HG02981 (cell line): Measurements from ENCODE around the gene SNW1.
A peak's percentile ranks its signal among the peaks of the same experiment; 100 is the strongest.
"Not testable (repeated sequence)": the region's sequence is repeated elsewhere in the genome, so short reads cannot be mapped to it uniquely, and the experiment has no call there.

Experiments
- ATAC-seq: cut with Tn5 transposase; IDR thresholded peaks from one replicate; pipeline ENCODE4 v1.9.1; 2021; ENCODE audit warnings: mild to moderate bottlenecking, moderate library complexity; ENCODE audit not compliant: unreplicated experiment

Gene SNW1

GRCh38 chr14:77752799-77753516 lies 8.0 kb downstream of the SNW1 start:
- no peak for ATAC-seq

DNA sequence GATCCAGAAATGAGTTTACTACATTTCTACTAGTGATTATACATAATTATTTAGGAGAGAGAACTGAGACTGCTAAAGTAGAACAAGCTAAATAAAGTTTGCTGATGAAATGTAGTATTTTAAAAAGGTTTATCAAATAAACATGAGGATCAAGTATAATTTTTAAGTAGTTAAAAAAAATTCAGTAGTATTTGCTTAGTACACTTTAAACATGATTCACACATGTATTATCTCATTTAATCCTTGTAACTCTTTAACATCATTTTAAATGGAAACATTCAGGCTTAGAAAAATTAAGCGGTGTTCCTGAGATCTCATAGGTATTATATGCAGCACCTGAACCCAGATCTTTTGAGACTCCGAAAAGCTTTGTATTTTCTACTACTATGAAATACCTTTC lies 8.7 kb downstream of the SNW1 start:
- no peak for ATAC-seq

DNA sequence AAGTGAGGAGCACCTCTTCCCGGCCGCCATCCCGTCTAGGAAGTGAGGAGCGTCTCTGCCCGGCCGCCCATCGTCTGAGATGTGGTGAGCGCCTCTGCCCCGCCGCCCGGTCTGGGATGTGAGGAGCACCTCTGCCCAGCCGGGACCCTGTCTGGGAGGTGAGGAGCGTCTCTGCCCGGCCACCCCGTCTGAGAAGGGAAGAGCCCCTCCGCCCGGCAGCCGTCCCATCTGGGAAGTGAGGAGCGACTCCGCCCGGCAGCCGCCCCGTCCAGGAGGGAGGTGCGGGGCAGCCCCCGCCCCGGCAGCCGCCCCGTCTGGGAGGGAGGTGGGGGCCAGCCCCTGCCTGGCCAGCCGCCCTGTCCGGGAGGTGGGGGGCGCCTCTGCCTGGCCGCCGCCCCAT lies 13.5 kb downstream of the SNW1 start:
- ATAC-seq = not testable (repeated sequence)

DNA sequence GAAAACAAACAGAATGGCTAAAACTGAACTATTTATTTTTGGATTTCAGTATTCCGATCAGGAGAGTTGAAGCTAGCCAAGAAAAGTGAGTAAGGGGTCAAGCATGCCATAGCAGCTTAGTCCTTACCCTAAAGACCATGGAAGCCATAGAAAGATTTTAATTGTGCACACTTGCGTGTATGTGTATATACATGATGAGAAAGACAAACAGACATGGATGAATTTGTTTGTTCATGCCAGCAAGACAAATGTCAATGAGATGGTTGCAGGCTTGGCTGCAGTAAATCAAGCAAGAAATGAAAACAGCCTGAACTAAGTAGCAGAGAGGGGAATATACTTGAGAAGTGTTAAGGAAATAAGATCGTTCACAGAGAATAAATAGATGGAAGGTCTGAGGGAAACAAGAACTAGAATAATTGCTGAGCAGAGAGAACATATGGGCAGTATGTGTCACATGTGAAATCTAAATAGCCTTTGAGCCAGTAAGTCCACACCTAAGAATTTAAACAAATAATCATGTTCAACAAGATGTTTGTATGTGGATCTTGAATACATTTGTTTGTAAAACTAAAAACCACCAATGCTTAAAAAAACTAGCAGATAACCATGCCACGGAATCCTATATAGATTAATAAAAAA lies 14.8 kb downstream of the SNW1 start:
- no peak for ATAC-seq

GRCh38 chr14:77741438-77741837 lies 19.5 kb downstream of the SNW1 start:
- no peak for ATAC-seq

GRCh38 chr14:77738559-77739250 lies 22.3 kb downstream of the SNW1 start:
- ATAC-seq = no peak

- ATAC-seq = no peak
Measured at GRCh38 chr14:77730976-77731497, 29.9 kb downstream of the SNW1 start.

GRCh38 chr14:77722301-77722700 lies 38.7 kb downstream of the SNW1 start:
- ATAC-seq = no peak

GRCh38 chr14:77721437-77721836 lies 39.5 kb downstream of the SNW1 start:
- no peak for ATAC-seq

- no peak for ATAC-seq
Measured at GRCh38 chr14:77717608-77718305, 43.2 kb downstream of the SNW1 start.

DNA sequence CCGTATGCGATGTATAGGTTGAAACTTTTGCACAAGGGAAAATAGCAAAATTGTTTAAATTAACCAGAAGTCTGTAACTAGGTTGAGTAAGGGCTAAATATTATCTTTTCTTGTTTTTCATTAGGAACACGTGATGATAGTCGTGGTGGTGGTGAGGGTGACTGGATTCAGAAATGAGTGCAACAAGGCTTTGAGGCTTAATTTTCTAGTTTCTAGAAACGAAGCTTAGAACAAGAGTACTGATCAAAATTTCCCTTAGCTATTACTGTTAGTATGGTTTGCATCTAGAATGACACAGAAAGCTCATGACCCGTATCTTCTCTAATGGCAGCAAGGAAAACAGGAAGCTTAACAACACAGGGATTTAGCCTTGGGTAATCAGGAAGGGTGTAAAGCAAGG lies 46.0 kb downstream of the SNW1 start:
- no peak for ATAC-seq

DNA sequence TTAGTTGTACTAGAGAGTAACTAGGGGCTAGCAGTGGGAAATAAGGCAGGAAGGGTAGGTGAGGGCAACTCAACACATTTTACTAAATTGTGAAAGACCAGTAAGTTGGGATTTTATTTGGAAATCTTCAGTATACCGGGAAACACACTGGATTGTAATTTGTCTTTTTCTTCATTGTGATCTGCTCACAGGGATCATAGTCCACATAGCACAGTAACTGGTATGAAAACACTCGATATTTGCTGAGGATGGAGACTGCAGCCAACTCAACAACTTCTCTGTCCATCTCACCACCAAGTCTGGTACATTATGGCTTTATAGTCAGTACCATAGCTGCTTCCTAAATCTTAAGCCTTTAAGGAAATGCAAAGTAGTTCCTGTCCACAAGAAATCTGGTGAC lies 50.6 kb downstream of the SNW1 start:
- no peak for ATAC-seq

DNA sequence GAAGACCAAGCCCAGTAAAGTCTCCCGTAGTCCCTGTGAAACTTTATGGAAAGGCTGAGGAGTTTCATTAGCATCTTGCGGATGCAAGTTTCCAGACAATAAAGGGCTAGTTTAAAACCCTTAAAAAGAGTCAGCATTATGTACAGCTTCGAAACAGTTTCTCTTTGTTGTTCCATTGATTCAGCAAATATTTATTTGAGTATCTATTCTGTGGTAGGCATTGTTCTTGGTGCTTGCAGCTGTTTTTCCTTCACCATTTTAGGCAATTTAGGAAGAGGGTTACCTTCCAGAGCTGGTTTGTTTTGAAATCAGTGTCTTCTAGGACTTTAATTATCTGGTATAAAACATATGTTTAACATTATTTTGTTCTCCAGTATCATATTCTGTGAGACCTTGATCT lies 51.5 kb downstream of the SNW1 start:
- ATAC-seq = no peak

GRCh38 chr14:77708749-77709148 lies 52.2 kb downstream of the SNW1 start:
- ATAC-seq = no peak

DNA sequence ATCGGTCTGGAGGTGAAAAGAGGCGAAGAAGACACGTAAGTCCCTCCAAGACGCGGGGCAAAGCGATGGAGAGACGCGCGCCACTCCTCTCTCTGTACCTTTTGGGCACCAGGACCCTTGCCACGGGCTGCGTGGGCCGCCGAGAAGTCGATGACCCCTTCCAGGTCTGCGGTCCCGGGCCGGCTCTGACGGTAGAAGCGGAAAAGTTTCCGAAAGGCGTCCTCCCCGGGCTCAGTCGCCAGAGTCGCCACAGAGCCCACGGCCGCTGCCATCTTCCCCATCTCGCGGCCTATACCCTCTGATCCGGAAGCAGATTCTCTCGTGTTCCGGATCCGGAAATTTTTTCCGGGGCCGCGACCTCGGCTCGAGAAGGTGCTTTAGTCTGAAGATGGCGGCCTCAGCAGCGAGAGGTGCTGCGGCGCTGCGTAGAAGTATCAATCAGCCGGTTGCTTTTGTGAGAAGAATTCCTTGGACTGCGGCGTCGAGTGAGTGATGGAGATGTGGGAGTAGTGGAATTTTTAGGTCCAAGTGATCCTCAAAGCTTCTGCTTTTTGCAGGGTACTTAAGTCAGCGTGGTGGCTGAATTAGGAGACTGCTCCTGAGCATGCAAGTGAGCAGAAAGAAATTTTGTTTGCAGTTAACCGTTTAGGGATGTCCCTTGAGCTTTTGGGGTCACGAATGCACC lies 53.1 kb downstream of the SNW1 start, which contains the start of the genes ALKBH1 and SLIRP:
Gene ALKBH1 (minus strand): TSS at position 300 of the 685 bp plus-strand sequence. CDS start 19 bp downstream, at position 281.
Gene SLIRP (plus strand): TSS at position 380 of the 685 bp plus-strand sequence. CDS start 9 bp downstream, at position 389.
- peak; percentile 96 for ATAC-seq

DNA sequence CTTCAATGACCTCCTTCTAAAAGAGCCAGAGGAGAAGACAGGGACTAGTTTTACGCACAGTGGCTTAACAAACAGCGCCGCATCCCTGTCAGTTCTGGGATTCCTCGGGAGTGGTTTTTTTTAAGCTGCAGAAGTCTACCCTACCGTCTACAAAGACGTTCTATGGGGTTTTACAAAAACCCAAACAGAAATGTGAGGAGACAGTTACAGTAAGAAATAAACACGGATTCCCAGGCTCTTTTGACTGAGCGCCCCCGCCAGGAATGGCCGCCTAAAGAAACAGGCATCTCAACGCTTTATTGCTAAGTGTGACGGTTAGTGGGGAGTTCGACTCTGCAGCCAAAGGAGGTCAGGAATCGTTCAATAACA lies 53.6 kb downstream of the SNW1 start:
- peak; percentile 21 for ATAC-seq

DNA sequence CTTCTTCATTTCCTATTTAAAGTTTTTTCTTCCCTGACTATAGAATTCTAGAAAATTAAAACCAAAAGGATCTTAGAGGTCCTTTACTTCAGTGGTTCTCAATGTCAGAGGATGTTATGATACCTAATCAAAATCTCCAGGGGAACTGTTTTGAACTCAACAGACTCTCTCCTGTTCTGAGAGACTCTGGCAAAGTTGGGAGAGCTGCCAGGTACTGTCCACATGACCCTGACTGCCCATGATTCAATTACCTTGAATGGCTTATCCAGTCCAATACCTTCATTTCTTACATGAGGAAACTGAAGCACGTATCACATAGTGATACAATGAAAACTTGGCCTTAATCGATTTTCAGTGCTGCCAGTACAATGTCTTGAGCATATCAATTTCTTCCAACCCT lies 69.7 kb downstream of the SNW1 start:
- no peak for ATAC-seq

DNA sequence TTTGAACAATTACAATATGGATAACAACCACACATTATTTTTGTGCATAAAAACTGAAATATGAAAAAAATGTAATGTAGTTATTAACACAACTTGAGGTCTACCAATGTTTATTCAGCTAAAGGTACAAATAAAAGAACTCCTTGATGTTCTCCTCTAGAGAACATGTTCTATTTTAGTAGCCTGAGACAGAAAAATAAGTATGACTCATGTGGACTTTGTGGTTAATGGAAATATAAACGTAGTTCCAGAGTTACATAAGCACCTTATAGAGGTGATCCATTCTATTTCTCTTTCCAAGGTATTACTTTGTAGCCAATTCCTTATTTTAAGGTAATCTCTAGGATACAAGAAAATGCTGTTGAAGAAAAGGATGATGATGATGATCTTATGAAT lies 78.8 kb downstream of the SNW1 start:
- ATAC-seq = no peak

DNA sequence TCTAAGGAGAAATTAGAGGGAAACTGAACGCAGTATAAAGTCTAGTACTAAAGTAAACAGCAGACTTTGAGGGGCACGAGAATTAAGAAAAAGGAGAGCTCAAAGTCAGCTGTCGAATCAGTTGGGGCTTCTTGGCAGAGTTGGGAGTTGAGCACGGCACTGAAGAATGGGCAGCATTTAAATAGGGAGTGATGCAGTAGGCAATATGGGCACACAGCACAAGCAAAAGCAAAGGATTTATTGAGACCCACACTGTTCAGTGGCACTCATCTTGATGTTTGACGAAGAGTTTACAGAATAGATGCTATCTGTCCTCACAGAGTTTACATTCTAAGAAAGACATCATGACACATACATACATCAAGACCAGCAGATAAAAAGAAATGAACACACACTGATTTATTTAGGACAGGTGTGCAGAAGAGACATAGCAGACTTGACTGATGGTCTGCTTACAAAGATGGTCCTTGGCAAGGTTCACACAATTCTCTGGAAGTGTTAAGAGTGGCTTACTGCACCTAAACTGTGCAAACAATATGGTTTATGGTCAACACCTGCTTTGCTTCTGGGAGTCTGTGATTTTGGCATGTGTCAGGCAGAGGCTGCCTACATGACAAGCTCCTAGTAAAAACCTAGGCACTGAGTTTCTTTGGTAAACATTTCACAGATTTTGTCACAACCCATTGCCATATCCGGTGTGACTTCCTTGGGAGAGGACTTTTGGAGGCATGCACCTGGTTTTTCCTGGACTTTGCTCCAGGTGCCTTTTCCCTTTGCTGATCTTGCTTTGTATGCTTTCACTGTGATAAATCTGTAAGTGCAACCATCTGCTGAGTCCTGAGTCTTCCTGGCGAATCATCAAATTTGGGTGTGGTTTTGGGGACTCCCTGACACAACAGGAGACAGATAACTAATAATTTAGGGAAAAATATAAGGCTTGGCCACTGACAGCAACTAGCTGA lies 79.5 kb downstream of the SNW1 start:
- no peak for ATAC-seq
